ENCODE results near the gene USH1C. TPM values are rescaled to one million over a fixed set of nuclear protein-coding genes. Genes with fewer than 3 reads are reported as not detected.

USH1C gene
- total and polyA plus RNA-seq, 2 of the 13 experiments (the other 11 are each of a cell fraction or from before 2014, with no cell fraction given): not detected

- no peak for TF ChIP-seq ZNF18 (CRISPR knock-in tag; IDR thresholded peaks at IDR 0.05; ENCODE audit: insufficient replicate concordance)
- TF ChIP-seq ZNF30 (CRISPR knock-in tag; IDR thresholded peaks at IDR 0.05): no peak
- no peak for TF ChIP-seq TCF12 (IDR thresholded peaks at IDR 0.05)
- TF ChIP-seq TCF12 (CRISPR knock-in tag; IDR thresholded peaks at IDR 0.05): no peak
- 0 out of 2 replicates have a peak, but pooled peaks have one; percentile 16 for TF ChIP-seq ZNF788 (CRISPR knock-in tag; IDR thresholded peaks at IDR 0.05; ENCODE audit: borderline replicate concordance)
- no peak for TF ChIP-seq ZNF441 (CRISPR knock-in tag; IDR thresholded peaks at IDR 0.05; ENCODE audit: borderline replicate concordance)
- TF ChIP-seq GABPB1 (CRISPR knock-in tag; IDR thresholded peaks at IDR 0.05): peak; percentile 19; the same call in 1 of the 2 replicates
- TF ChIP-seq LBX2 (CRISPR knock-in tag; IDR thresholded peaks at IDR 0.05; ENCODE audit: borderline replicate concordance): no peak
- TF ChIP-seq SRSF9 (IDR thresholded peaks at IDR 0.05; ENCODE audit: borderline replicate concordance, insufficient read depth, low read depth, low read length, poor library complexity, severe bottlenecking): no peak
- no peak for TF ChIP-seq ZNF562 (CRISPR knock-in tag; IDR thresholded peaks at IDR 0.05; ENCODE audit: borderline replicate concordance)
- no peak for TF ChIP-seq NPAS2 (CRISPR knock-in tag; IDR thresholded peaks at IDR 0.05; ENCODE audit: borderline replicate concordance)
- no peak for TF ChIP-seq SAP130 (CRISPR knock-in tag; IDR thresholded peaks at IDR 0.05; ENCODE audit: low read depth)
- TF ChIP-seq XRCC5 (optimal IDR thresholded peaks at IDR 0.05; ENCODE audit: low read length): peak; percentile 49
- TF ChIP-seq FOXO4 (CRISPR knock-in tag; conservative IDR thresholded peaks at IDR 0.05): no peak
- TF ChIP-seq EHMT2 (IDR thresholded peaks at IDR 0.05; ENCODE audit: borderline replicate concordance, low read depth, low read length): no peak
- TF ChIP-seq GATAD2A (CRISPR knock-in tag; IDR thresholded peaks at IDR 0.05): 0 out of 2 replicates have a peak, but pooled peaks have one; percentile 24
- peak; percentile 33; the same call in 1 of the 2 replicates for TF ChIP-seq KAT8 (CRISPR knock-in tag; IDR thresholded peaks at IDR 0.05)
- peak; percentile 73 for TF ChIP-seq MAX (IDR thresholded peaks at IDR 0.05)
- no peak for TF ChIP-seq ZNF326 (CRISPR knock-in tag; IDR thresholded peaks at IDR 0.05; ENCODE audit: borderline replicate concordance)
- peak; percentile 43; the same call in 1 of the 2 replicates for TF ChIP-seq ZNF292 (CRISPR knock-in tag; IDR thresholded peaks at IDR 0.05; ENCODE audit: borderline replicate concordance, low read depth)
- TF ChIP-seq PAF1 (CRISPR knock-in tag; IDR thresholded peaks at IDR 0.05): no peak
- peak; percentile 18; the same call in 1 of the 2 replicates for TF ChIP-seq ELF1 (CRISPR knock-in tag; IDR thresholded peaks at IDR 0.05)
- TF ChIP-seq YY1 (IDR thresholded peaks at IDR 0.05; ENCODE audit: insufficient read depth, insufficient replicate concordance, low read depth, low read length): peak; percentile 37
- no peak for TF ChIP-seq FOXP1 (IDR thresholded peaks at IDR 0.05)
- no peak for TF ChIP-seq FOXP1 (CRISPR knock-in tag; IDR thresholded peaks at IDR 0.05)
- no peak for TF ChIP-seq KDM5B (CRISPR knock-in tag; IDR thresholded peaks at IDR 0.05; ENCODE audit: borderline replicate concordance)
- TF ChIP-seq ZNF549 (CRISPR knock-in tag; IDR thresholded peaks at IDR 0.05): no peak
Measured at GRCh38 chr11:17542249-17542648, 2.0 kb downstream of the USH1C start (continued).
